Cardiac muscle cell (in vitro differentiated cells and primary cell): Measurements from ENCODE around the gene PHLPP1. TPM values are rescaled to one million over a fixed set of nuclear protein-coding genes. Genes with fewer than 3 reads are reported as not detected.

Source experiments
- DNase-seq, 2 donors: peaks; one replicate each; pipeline versions ENCODE4 v3.0.0 to v3.0.0-alpha.2; 2010 to 2017; ENCODE audit warnings: low read depth in 1 of 2, low spot score in 1 of 2
- H3K27ac ChIP-seq: fragments of 200-600 bp; sonication (generic); 2 replicates; pipeline ENCODE4 v1.5.1; 2016
- H3K27me3 ChIP-seq: fragments of 200-600 bp; sonication (generic); 2 replicates; pipeline ENCODE4 v1.6.0; 2016; ENCODE audit warnings: control low read depth
- H3K36me3 ChIP-seq: fragments of 200-600 bp; sonication (generic); 2 replicates; pipeline ENCODE4 v1.5.1; 2016; ENCODE audit warnings: control low read depth
- H3K4me1 ChIP-seq: fragments of 200-600 bp; sonication (generic); 2 replicates; pipeline ENCODE4 v1.8.1; 2017; ENCODE audit warnings: low read depth, mild to moderate bottlenecking, mixed run types
- H3K4me3 ChIP-seq: fragments of 200-600 bp; sonication (generic); 2 replicates; pipeline ENCODE4 v1.5.1; 2016; ENCODE audit warnings: mild to moderate bottlenecking
- H3K9me3 ChIP-seq: fragments of 200-600 bp; sonication (generic); 2 replicates; pipeline ENCODE4 v1.5.1; 2017; ENCODE audit warnings: low read depth, mild to moderate bottlenecking, control low read depth
- polyA plus RNA-seq: library from polyadenylated mRNA; unstranded; fragments of >200 nt; fragmentation: Nextera tagmentation; extraction: Ambion mirVana; gene quantifications from 2 replicates; pipeline ENCODE4 v1.2.1, GENCODE V29; 2016
- total RNA-seq: library from RNA; depleted of rRNA; stranded (reverse); fragments of >200 nt; gene quantifications from 2 replicates; pipeline ENCODE4 v1.2.3, GENCODE V29; 2016
- TF ChIP-seq, protein P1 (sequence below): IDR thresholded peaks from 2 replicates; pipeline ENCODE4 v1.5.1; 2012; ENCODE audit warnings: low read depth, mild to moderate bottlenecking, low read length

The PHLPP1 gene
- total and polyA plus RNA-seq, 2 experiments from 2014 or later, result 6.3 to 25.8 TPM

DNA sequence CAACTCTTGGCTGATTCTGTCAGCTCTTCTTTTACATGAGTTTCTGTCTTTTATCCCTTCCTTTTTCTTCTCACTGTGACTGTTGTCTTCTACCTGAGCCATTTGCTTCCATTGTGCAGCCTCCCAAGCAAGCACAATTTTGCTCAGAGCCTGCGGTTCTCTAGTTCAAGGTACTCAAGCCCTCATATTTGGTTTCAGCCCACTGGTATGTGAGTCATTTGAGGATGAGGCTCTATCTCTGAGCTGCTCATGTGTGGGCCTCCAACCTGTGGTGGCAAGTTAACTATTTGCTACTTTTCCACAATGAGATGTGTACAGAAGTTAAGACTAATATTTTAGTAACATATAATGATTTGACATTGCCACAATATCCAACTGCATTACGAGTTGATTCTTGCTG lies 183.0 kb downstream of the PHLPP1 start:
- Histone ChIP-seq H3K4me3 (no peak overlapping the region), H3K9me3 (no peaks in the 10 kb centered on the region), H3K36me3 (no peaks in the 10 kb centered on the region), H3K4me1 (peaks cover 21% of the 10 kb centered on the region), H3K27ac (no peak overlapping the region), H3K27me3 (no peaks in the 10 kb centered on the region)
- TF ChIP-seq, protein P1, sequence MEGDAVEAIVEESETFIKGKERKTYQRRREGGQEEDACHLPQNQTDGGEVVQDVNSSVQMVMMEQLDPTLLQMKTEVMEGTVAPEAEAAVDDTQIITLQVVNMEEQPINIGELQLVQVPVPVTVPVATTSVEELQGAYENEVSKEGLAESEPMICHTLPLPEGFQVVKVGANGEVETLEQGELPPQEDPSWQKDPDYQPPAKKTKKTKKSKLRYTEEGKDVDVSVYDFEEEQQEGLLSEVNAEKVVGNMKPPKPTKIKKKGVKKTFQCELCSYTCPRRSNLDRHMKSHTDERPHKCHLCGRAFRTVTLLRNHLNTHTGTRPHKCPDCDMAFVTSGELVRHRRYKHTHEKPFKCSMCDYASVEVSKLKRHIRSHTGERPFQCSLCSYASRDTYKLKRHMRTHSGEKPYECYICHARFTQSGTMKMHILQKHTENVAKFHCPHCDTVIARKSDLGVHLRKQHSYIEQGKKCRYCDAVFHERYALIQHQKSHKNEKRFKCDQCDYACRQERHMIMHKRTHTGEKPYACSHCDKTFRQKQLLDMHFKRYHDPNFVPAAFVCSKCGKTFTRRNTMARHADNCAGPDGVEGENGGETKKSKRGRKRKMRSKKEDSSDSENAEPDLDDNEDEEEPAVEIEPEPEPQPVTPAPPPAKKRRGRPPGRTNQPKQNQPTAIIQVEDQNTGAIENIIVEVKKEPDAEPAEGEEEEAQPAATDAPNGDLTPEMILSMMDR, result no peak
- DNase-seq, result no peak

- no peak overlapping the region for H3K4me3 ChIP-seq
- TF ChIP-seq, protein P1, result no peak
- no peak for DNase-seq
- peaks cover 17% of the 10 kb centered on the region for H3K4me1 ChIP-seq
- H3K27ac ChIP-seq, result no peak overlapping the region
- H3K27me3 ChIP-seq, result no peaks in the 10 kb centered on the region
- H3K9me3 ChIP-seq, result no peaks in the 10 kb centered on the region
- no peaks in the 10 kb centered on the region for H3K36me3 ChIP-seq
Observed at GRCh38 chr18:62899534-62899933, 184.2 kb downstream of the PHLPP1 start.

GRCh38 chr18:62900132-62900883 lies 185.0 kb downstream of the PHLPP1 start:
- TF ChIP-seq, protein P1, result no peak
- H3K9me3 ChIP-seq, result no peaks in the 10 kb centered on the region
- no peak for DNase-seq
- no peaks in the 10 kb centered on the region for H3K27me3 ChIP-seq
- H3K36me3 ChIP-seq, result no peaks in the 10 kb centered on the region
- peaks cover 17% of the 10 kb centered on the region for H3K4me1 ChIP-seq
- H3K27ac ChIP-seq, result no peak overlapping the region
- H3K4me3 ChIP-seq, result no peak overlapping the region

GRCh38 chr18:62902776-62903175 lies 187.4 kb downstream of the PHLPP1 start:
- Histone ChIP-seq H3K9me3 (no peaks in the 10 kb centered on the region), H3K27ac (peak overlapping the region; percentile 36), H3K4me3 (no peak overlapping the region), H3K27me3 (no peaks in the 10 kb centered on the region), H3K4me1 (peaks cover 17% of the 10 kb centered on the region), H3K36me3 (no peaks in the 10 kb centered on the region)
- TF ChIP-seq, protein P1, result no peak
- DNase-seq, result no peak

DNA sequence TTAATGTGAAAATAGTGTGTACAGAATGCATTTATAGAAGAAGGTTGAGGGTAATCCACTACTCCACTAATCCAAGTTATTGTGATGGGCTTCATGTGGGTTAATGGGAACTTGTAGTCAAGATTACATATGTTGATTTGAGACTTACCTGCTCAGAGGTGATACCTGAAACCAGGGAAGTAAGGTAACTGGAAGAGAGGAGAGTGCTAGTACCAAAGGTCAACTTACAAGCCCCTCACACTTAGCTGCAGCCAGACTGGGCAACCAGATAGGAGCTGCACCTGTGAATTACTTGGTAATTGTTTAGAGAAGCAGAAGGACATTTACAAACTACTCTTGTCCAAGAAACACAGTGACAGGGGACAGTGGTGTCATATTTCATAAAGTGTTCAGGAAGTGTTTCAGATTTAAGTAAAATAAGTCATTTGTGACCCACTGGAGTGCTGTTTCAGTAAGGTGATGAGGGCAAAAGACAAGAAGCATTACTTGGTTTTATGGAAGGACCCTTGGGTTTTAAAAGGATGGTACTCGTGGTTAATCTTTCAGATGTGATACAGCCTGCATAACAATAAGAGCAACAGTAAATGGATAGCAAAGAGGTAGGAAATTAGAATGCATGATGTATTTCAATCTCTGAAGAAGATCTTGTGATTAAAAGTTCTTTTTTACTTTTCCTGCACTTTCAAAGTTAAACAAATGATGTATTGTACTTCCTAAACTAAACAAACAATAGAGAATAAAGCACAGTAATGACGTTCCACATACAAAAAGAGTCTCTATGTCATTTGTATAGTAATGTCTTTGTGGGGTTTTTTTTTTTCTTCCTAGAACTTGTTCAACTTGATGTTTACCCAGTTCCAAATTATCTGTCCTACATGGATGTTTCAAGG lies 189.3 kb downstream of the PHLPP1 start:
- TF ChIP-seq, protein P1, result no peak
- DNase-seq, result no peak
- Histone ChIP-seq H3K27me3 (no peaks in the 10 kb centered on the region), H3K9me3 (no peaks in the 10 kb centered on the region), H3K4me1 (peaks cover 17% of the 10 kb centered on the region), H3K27ac (no peak overlapping the region), H3K36me3 (no peaks in the 10 kb centered on the region), H3K4me3 (no peak overlapping the region)
